Amniotic epithelial cell (primary cell): ENCODE results near the gene PRSS1.
"Not testable (repeated sequence)": the region's sequence is repeated elsewhere in the genome, so short reads cannot be mapped to it uniquely, and the experiment has no call there.

Experiments used
- DNase-seq: peaks from one replicate; pipeline ENCODE4 v3.0.0-alpha.2; 2010; ENCODE audit warnings: low read depth

PRSS1 gene

DNA sequence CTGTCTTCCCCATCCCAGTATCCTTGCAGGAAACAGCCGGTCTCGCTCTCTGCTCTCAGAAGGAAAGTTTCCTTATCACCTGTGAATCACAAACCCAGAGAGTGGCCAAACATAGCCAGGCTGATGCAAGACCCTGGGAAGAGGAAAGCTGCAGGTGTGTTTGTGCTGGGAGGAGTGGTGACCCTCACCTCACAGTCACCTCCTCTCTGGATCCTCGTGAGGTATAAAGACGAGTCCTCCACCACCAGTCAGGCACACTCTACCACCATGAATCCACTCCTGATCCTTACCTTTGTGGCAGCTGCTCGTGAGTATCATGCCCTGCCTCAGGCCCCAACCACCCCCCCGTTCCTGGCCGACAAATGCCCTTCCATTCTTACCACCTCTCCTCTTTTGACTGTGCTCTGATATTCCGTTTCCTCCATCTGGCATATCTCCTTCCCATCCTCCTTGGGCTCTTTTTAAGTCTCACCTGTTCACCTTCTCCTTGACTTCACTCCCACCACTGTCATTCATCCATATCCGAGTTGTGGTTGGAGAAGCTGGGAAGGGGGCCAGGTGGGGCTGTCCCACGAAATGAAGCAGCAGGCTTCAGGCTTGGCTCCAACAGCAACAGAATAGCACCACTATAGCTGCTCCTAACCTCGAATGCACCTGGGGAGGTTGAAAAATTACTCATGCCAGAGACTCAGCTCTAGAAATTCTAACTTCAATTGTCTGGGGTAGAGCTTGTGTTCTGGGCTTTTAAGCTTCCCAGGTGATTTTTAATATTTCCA is at the start of gene PRSS1:
Gene PRSS1 (plus strand): TSS at position 255 of the 776 bp plus-strand sequence. CDS start 13 bp downstream, at position 268.
- DNase-seq = no peak

GRCh38 chr7:142700935-142701334 is 48.3 kb upstream of the PRSS1 start:
- not testable (repeated sequence) for DNase-seq

GRCh38 chr7:142703655-142704305 is 45.5 kb upstream of the PRSS1 start:
- DNase-seq = no peak

DNA sequence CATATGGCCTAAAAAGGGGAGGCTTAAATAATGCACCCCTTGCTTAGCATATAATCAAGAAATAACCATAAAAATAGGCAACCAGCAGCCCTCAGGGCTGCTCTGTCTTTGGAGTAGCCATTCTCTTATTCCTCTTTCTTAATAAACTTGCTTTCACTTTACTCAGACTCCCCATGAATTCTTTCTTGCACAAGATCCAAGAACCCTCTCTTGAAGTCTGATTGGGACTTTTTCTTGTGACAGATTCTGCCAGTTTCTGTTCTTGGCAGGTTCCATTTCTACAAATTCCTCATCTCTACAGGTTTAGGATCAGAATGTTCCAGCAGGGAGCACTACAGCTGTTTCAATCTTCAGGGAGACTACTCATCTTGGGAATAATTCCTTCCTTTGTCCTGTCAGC is 40.5 kb upstream of the PRSS1 start:
- not testable (repeated sequence) for DNase-seq

DNA sequence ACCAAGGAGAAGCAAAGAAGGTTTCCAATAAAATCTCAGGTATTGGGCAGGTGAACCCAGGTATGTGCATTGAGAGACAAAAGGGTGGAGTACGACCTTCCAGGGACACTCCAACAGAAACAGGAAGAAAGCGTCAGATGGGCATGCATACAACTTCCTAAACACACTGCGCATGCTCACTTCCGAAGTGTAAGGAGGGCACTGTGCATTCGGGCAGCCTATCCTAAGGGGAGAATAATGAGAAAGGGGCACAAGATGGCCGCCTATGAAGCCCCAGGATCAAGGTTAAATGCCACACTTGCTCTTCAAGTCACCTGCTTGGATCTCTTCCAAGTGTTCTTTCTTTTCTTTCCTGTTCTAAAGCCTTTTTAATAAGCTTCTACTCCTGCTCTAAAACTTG is 39.4 kb upstream of the PRSS1 start:
- no peak for DNase-seq

- no peak for DNase-seq
Measured at GRCh38 chr7:142711196-142711595, 38.1 kb upstream of the PRSS1 start.

DNA sequence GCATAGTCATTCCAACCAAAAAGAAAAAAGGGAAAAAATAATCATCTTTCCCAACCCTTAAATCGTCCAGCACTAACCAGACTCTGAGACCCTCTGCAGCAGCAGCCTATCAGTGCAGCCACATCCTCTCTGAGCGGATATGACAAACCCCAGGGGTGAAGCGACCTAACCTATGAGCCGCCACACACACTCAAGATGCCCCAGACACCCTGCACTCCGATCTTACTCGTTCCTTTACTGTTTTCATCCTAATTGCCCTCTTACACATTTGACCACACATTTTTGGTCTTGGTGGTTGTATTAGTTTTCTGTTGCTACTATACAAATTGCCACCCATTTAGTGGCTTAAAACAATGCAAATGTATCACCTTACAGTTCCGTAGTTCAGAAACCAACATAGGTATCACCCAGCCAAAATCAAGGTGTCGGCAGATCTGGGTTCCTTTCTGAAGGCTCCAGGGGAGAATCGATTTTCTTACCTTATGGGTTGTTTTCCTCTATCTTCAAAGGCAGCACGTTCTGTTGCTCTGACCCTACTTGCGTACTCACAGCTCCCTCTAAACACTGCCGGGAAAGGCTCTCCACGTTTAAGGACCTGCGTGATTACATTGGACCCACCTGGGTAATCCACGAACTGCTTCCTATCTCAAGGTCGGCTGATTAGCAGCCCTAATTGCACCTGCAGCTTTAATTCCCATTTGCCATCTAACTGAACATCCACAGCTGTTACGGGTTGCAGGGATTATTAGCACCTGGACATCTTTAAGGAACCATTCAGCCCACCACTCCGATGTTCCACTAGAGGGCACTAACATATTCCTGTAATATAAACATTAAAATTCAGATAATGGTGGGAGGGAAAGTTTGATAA is 37.3 kb upstream of the PRSS1 start:
- peak; percentile 19 for DNase-seq

DNA sequence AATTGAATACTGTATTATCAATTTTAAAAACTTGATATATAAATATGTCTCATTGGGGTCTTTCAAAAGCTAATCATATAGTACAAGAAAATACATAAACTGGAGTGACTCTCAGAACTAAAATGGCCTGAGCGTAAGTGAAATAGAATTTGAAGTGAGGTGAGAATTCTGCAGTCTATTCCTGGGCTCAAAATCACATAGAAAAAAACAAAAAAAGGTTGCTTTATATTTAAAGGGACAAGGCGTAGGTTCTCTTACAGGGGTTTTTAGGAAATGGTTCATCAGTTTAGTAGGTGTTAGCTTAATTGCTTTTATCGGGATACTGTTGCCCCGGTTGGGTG is 36.7 kb upstream of the PRSS1 start:
- DNase-seq = no peak

- DNase-seq = no peak
Measured at GRCh38 chr7:142714375-142714774, 34.9 kb upstream of the PRSS1 start.

GRCh38 chr7:142716596-142716995 is 32.7 kb upstream of the PRSS1 start:
- DNase-seq = no peak

DNA sequence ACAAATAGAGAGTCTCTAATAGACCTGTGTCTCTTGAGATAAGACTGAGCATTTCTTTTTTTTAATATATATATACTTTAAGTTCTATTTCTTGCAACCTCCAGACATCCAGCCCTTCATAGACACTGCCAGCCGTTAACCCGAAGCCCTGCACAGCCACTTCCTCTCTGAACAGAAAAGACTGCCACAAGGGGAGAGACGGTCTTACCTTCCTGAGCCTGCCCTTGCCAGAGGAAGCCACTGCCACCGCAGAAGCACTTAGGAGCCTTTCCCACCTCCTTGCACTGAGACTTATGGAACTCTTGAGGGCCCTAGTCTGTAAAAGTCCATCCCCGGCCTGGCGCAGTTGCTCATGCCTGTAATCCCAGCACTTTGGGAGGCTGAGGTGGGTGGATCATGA is 31.8 kb upstream of the PRSS1 start:
- no peak for DNase-seq

- no peak for DNase-seq
Measured at GRCh38 chr7:142718313-142718712, 31.0 kb upstream of the PRSS1 start.

GRCh38 chr7:142720172-142720773 is 29.0 kb upstream of the PRSS1 start:
- no peak for DNase-seq

DNA sequence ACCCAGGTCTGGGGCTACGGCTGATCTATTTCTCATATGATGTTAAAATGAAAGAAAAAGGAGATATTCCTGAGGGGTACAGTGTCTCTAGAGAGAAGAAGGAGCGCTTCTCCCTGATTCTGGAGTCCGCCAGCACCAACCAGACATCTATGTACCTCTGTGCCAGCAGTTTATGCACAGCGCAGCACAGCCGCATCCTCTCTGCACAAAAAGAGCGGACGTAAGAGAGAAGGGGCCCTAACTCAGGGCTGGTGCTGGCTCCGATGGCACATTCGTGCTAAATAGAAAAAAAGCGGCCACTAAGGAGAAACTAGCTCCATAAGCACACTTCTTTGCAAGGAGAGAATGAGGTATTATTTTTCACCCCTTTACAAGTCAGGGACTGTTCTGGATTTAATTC is 28.3 kb upstream of the PRSS1 start:
- no peak for DNase-seq

GRCh38 chr7:142722248-142722794 is 27.0 kb upstream of the PRSS1 start:
- DNase-seq = no peak

GRCh38 chr7:142733271-142733670 is 16.0 kb upstream of the PRSS1 start:
- no peak for DNase-seq

DNA sequence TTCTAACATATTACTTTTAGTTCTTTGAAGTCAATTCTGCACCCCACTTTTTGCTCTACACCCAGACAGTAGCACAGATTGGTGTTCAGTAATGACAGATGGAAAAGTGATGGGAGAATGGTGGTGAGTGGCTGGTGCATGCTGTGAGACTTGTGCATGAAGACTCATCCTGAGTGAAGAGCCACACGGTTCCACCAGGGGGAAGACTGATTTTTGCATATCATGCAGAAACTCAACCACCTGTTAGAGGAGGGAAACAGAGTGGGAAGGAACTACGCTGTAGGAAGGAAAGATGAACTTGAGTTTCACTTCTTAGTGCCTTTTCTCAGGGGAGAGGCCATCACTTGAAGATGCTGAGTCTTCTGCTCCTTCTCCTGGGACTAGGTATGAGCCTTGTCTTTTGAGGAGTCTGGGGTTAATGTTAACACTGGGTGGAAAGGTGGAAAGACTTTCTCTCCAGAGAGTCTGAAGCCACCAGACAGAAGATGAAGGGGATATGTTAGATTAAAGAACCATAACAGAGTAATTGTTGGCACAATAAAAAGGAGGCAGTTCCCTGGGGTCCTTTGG is 9.3 kb upstream of the PRSS1 start:
- no peak for DNase-seq

- DNase-seq = no peak
Measured at GRCh38 chr7:142740786-142741185, 8.5 kb upstream of the PRSS1 start.

- not testable (repeated sequence) for DNase-seq
Measured at GRCh38 chr7:142741932-142742331, 7.3 kb upstream of the PRSS1 start.

DNA sequence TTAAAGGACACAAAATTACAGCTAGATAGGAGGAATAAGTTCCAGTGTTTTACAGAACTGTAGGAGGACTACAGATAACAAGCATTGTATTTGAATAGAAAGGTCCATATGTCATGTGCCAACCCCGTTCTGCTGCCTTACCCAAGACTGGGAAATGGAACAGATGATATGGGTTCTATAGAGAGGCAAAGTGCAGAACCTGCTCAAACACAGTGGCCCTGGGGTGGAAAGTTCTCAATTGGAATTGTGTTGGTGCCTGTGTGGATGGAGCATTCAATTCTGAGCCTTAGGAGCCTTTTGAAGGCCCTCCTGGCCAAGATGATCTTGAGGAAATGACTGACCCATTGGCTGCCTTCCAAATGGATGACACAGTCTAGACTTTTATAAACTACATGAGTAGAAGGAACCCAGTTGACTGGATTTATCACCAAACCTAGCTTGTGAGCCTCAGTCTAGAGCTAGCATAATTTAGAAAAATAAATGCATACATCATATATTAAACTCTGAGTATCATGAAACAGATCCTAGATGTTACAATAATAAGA is 4.1 kb upstream of the PRSS1 start:
- DNase-seq = no peak

GRCh38 chr7:142745745-142746144 is 3.5 kb upstream of the PRSS1 start:
- DNase-seq = no peak
